Upper lobe of right lung (tissue), 1 donor: Measurements from ENCODE around the gene APH1B. TPM values are rescaled to one million over a fixed set of nuclear protein-coding genes. Genes with fewer than 3 reads are reported as not detected.

ENCODE experiments used
- ATAC-seq: fragments of 200-7000 bp; cut with Tn5 transposase; one replicate; pipeline ENCODE4 v1.9.1; 2020; ENCODE audit warnings: mild to moderate bottlenecking, moderate library complexity
- DNase-seq: peaks from one replicate; pipeline ENCODE4 v3.0.0-alpha.2; 2020
- H3K27ac ChIP-seq: fragments of 200-600 bp; one replicate; pipeline ENCODE4 v1.8.0; 2022
- H3K27me3 ChIP-seq: fragments of 200-600 bp; one replicate; pipeline ENCODE4 v1.8.0; 2022; ENCODE audit warnings: mild to moderate bottlenecking
- H3K36me3 ChIP-seq: fragments of 200-600 bp; one replicate; pipeline ENCODE4 v1.8.0; 2022
- H3K4me1 ChIP-seq: fragments of 200-600 bp; one replicate; pipeline ENCODE4 v1.8.0; 2022
- H3K4me3 ChIP-seq: fragments of 200-600 bp; one replicate; pipeline ENCODE4 v1.8.0; 2022; ENCODE audit warnings: mild to moderate bottlenecking
- H3K9me3 ChIP-seq: fragments of 200-600 bp; one replicate; pipeline ENCODE4 v1.8.0; 2022
- intact Hi-C: fragments of 100-400 bp; cut with DNase I; formaldehyde crosslinking; loops from one replicate; pipeline ENCODE4 v1.11.0; 2022
- total RNA-seq: library from RNA; stranded (reverse); fragmentation: NEBNext Ultra II Directional; extraction: Animal tissue kit (Norgen Biotek cat#: 25700); gene quantifications from one replicate; pipeline ENCODE4 v1.2.1, GENCODE V29; 2021
- TF ChIP-seq, protein P1 (sequence below): fragments of 200-600 bp; IDR thresholded peaks from one replicate; pipeline ENCODE4 v1.8.0; 2022; ENCODE audit warnings: antibody characterized with exemption
- donor health status: DM: no; HTN: yes; CAD: no; lungs with severe emphysema.

The APH1B gene
- total RNA-seq, 1 donor from 2014 or later = 20.0 TPM

DNA sequence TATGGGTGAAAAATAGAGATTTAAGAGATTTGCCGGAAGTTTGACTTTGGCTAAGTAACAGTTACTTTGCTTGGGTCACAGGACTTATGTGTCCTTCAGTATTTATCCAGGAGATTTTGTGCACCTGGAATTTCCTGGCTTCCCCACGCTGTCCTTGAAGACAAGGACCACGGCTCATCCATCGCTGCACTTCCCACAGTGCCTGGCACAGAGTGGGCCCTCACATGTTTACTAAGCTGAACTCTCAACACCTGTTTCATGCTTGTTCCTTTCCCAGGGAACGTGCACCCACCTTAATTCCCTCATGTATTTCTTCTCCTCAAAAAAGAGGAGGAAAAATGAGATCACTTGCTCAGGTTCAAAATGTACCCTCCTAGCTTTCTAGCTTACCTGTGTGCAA lies 72.2 kb downstream of the APH1B start:
- intact Hi-C loops = no loop called here
- H3K27ac ChIP-seq = no peak overlapping the region
- H3K4me3 ChIP-seq = no peak overlapping the region
- TF ChIP-seq, protein P1, sequence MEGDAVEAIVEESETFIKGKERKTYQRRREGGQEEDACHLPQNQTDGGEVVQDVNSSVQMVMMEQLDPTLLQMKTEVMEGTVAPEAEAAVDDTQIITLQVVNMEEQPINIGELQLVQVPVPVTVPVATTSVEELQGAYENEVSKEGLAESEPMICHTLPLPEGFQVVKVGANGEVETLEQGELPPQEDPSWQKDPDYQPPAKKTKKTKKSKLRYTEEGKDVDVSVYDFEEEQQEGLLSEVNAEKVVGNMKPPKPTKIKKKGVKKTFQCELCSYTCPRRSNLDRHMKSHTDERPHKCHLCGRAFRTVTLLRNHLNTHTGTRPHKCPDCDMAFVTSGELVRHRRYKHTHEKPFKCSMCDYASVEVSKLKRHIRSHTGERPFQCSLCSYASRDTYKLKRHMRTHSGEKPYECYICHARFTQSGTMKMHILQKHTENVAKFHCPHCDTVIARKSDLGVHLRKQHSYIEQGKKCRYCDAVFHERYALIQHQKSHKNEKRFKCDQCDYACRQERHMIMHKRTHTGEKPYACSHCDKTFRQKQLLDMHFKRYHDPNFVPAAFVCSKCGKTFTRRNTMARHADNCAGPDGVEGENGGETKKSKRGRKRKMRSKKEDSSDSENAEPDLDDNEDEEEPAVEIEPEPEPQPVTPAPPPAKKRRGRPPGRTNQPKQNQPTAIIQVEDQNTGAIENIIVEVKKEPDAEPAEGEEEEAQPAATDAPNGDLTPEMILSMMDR = no peak
- no peaks in the 10 kb centered on the region for H3K36me3 ChIP-seq
- H3K27me3 ChIP-seq = no peaks in the 10 kb centered on the region
- H3K9me3 ChIP-seq = no peaks in the 10 kb centered on the region
- DNase-seq (no peak), ATAC-seq (no peak)
- no peaks in the 10 kb centered on the region for H3K4me1 ChIP-seq

DNA sequence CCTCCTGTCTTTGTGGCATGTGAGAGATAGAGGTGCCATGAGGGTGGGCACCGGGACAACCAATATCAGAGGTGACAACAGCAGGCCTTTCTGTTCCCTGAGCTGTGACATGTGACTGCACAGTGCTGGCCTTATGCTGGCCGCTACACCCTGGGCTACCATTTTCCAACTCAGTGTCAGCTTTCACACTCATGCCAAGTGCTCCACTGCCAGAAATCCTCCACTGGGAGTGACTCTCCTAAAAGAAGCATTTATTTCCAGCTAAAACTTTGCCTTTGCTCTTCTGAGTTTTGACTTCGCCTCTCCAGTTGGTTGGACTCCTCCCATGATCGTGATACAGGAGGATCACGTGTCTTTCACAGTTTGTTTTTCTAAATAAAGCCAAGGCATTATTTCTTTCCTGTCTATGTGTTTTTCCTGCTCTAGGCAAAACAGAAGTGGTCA lies 72.8 kb downstream of the APH1B start:
- Histone ChIP-seq H3K36me3 (no peaks in the 10 kb centered on the region), H3K4me1 (no peaks in the 10 kb centered on the region), H3K4me3 (no peak overlapping the region), H3K9me3 (no peaks in the 10 kb centered on the region), H3K27me3 (no peaks in the 10 kb centered on the region), H3K27ac (no peak overlapping the region)
- TF ChIP-seq, protein P1 = no peak
- no peak for DNase-seq
- intact Hi-C loops = no loop called here
- ATAC-seq = no peak

DNA sequence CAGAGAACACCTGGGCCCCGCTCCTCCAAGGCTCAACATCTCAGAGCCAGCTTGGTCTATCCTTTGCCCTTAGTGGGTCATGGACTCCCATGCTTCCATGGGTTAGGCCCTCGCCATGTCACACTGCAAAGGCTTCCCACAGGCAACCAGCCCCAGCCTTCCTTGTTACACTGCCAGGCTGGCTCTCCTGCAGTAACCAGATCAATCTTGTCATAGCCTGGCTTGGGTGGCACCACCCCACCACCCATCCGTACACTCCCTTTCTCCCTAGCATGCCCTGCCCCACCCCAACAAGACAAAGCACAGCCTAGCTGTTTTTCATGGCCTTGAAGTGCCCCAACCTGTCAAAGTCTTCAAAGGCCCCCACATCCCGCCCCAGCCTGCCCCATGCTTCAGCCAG lies 73.8 kb downstream of the APH1B start:
- Histone ChIP-seq H3K27me3 (no peaks in the 10 kb centered on the region), H3K4me1 (no peaks in the 10 kb centered on the region), H3K4me3 (no peak overlapping the region), H3K36me3 (no peaks in the 10 kb centered on the region), H3K27ac (no peak overlapping the region), H3K9me3 (no peaks in the 10 kb centered on the region)
- DNase-seq = no peak
- no peak for ATAC-seq
- TF ChIP-seq, protein P1 = no peak
- intact Hi-C loops = no loop called here

DNA sequence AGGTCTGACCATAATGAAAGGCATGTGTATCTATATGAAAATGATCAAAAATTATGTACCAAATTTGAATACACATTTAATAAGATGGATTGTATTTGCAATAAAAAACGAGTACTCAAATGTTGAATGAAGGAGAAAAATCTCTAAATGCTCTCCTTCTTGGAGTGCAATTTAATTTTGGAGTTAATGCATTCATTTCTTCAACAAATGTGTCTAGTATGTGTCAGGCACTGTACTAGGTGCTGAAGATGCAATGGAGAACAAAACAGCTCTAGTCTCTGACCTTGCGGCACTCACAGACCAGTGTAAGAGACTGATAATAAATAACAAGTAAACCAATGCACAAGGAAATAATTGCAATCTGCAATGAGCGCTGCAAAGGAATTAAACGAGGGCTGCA lies 75.4 kb downstream of the APH1B start:
- TF ChIP-seq, protein P1 = no peak
- no peak for DNase-seq
- Histone ChIP-seq H3K9me3 (no peaks in the 10 kb centered on the region), H3K4me3 (no peak overlapping the region), H3K36me3 (no peaks in the 10 kb centered on the region), H3K27ac (no peak overlapping the region), H3K4me1 (no peaks in the 10 kb centered on the region), H3K27me3 (no peaks in the 10 kb centered on the region)
- intact Hi-C loops = no loop called here
- ATAC-seq = no peak

DNA sequence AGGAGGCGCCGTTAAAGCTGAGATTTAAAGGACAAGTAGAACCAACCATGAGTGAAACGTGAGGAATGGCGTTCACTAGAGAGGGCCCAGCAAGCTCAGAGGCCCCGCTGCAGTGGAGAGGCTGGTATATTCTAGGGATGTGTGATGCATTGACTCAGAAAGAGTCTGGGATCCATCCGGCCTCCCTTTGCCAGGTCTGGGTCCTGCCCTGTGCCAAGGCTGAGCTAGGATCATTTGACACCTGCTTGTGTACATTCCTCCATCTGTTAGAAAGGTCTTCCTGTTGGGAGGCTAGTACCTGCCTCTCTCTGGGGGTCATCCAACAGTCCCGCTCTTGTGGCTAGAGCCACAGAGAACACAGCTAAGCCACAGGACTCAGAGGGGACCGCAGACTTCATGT lies 75.9 kb downstream of the APH1B start:
- no peak for ATAC-seq

More for the DNA sequence above, 75.9 kb downstream of the APH1B start:
- DNase-seq = no peak
- intact Hi-C loops = no loop called here
- TF ChIP-seq, protein P1 = no peak
- no peaks in the 10 kb centered on the region for H3K9me3 ChIP-seq
- H3K4me3 ChIP-seq = no peak overlapping the region
- H3K36me3 ChIP-seq = no peaks in the 10 kb centered on the region
- no peaks in the 10 kb centered on the region for H3K4me1 ChIP-seq
- H3K27me3 ChIP-seq = no peaks in the 10 kb centered on the region
- no peak overlapping the region for H3K27ac ChIP-seq
